Measurements from ENCODE around the gene CCDC97.
"Not testable (repeated sequence)": the region's sequence is repeated elsewhere in the genome, so short reads cannot be mapped to it uniquely, and the experiment has no call there.

CCDC97 gene

DNA sequence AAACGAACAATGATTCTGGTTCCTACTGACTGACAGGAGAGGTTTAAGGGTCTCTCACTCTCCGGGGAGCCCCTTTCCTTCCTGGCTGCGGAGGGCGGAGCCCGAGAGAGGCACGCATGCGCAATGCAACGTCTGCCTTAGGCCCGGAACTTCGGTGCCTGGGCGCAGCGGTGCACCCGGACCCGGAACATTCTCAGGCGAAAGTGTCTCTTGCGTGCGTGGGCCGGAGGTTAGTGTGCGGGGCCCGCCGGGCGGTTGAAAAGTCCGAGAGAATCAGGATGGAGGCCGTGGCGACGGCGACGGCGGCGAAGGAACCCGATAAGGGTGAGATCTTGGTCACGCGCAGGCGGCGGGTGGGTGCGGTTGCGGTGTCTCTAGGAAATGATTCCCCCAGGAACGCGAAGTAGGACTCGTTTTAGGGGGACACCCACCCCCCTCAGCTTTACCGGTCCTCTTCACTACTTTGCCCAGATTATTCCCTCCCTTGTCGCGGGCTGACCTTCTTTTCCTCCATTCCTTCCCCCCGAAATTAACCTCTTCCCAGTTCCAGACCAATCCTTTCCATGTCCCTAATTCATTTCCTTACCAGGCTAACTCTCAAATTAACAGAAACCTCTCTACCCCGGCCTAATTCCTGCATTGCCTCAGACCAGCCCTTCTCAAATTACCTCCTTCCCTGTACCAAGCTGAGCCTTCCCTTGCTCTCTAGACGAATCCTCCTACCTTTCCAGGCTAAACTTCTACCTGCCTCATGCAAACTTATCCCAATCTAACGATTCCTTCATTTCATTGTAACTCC is at the start of gene CCDC97:
Gene CCDC97, plus strand, starts transcription at position 140 of the 799 bp plus-strand sequence. Its CDS starts 139 bp downstream, at position 279.
- no peak for DNase-seq (ENCODE audit: low read depth)

DNA sequence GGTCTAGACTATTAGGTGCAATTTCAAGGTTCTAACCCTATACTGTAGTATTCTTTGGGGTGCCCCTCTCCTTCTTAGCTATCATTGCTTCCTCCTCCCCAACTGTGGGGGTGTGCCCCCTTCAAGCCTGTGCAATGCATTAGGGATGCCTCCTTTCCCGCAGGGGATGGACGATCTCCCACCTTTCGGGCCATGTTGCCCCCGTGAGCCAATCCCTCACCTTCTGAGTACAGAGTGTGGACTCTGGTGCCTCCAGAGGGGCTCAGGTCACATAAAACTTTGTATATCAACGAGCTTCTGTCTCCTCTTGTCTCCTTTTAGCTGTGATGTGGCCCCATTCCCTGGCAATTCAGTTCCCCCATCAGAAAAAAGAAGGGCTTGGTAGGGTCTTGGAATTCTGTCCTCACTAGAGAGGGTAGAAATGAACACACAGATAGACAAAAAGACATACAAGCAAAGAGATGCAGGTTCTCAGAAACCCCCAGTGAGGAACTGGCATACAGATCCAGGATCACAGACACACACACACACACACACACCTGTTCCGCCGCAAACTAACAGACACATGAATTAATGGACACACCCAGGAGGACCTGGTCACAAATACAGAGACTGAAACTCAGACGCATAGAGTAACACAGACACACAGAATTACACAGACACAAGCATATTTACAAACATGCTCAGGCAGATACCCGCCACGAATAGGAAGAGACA is 48.3 kb upstream of the CCDC97 start:
- DNase-seq (ENCODE audit: low read depth), result peak; percentile 25

DNA sequence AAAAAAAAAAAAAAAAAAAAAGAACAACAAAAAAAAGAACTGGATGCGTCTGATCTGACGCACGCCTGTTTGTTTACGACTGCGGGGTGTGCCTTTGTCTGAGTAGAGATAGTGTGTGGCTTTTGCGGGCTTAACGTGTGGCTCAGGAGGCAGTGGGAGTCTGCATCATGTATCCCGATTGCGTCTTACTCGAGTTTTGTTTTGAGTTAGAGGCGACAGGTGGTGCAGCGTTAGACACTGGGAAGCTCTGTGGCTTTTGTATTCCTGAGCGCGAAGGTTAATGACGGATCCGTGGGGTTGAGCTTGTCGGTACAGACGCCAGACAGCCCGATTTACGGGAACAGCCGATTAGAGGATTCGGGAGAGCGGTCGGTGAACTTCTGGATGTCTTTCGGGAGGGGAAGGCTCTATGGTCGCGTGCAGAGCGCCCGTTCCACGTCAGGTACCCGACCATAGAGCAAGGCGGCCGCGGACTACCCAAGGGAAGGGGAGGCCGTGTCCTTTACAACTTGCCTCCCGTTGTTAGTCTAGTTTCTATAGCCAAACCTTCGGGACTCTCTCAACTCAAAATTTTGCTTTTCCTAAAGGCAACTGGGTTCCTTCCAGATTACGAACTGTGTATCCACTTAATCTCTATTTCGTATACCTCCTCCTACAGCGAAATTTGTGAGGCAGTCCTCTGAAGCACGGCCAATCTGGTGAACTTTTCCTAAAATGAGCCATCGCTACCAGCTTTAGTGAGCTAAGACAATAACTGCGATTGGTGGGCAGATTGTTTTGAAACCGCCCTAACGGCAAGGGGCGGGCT is 46.7 kb upstream of the CCDC97 start:
- peak; percentile 53 for DNase-seq (ENCODE audit: low read depth)

DNA sequence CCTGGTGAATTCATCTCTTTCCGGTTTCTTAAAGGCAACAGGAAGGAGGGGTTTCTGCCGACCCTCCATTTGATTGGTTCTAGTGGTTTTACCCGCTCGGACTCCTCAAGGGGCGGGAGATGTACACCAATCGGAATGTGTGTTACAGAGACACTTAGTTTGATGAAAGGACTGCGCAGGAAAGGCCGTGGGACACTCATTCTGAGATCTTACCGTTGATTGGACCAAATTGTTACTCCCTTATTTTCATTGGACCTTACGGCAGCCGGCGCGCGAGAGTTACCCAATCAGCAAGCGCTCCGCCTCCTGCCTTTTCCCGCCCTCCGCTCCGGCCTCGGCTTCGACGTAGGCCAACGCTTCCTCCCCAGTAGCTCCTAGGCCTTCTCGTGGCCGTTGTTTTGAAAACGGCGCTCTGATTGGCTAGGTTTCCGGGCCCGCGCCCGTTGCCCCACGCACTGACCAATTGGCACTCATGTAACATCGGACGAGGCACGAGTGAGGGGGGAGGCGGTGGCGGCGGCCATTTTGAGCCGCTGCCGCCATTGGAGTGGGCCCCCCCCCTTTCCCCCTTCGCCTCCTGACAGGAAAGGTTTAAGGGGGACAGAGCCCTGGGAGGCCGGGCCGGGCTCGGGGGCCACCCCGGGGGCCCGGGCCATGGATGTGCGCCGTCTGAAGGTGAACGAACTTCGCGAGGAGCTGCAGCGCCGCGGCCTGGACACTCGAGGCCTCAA is 46.0 kb upstream of the CCDC97 start, which contains the start of gene HNRNPUL1:
Gene HNRNPUL1, plus strand, starts transcription at position 523 of the 731 bp plus-strand sequence. Its CDS starts 132 bp downstream, at position 655.
- peak; percentile 100 for DNase-seq (ENCODE audit: low read depth)

DNA sequence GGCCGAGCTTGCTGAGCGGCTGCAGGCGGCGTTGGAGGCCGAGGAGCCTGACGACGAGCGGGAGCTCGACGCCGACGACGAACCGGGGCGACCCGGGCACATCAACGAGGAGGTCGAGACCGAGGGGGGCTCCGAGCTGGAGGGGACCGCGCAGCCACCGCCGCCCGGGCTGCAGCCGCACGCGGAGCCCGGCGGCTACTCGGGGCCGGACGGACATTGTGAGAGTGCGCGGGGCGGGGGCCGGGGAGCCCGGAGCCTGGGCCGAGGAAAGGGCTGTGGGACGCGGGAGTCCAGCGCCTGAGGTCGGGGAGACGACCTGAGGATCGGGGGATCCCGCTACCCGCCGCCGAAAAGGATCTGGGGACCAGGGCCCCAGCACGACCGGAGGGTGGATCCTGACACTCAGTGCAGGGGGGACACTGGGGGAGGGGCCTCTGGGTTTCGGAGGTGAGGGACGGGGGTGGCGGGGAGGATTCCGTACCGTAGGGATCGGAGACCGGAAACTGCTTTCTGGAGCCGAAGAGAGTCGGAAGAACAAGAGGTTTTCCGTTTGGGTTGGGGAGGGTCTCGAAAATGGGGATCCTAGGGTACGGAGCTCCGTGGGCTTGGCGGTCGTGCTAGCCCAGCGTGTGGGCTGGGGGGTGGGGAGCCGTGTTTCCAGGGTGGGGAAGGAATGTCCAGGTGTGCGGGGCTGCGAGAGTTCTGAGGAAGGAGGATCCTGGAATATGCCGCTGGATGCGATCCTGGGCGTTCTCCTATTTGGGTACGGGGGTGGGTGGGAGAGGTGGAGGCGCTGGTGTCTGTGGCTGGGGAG is 45.2 kb upstream of the CCDC97 start:
- DNase-seq (ENCODE audit: low read depth), result no peak

DNA sequence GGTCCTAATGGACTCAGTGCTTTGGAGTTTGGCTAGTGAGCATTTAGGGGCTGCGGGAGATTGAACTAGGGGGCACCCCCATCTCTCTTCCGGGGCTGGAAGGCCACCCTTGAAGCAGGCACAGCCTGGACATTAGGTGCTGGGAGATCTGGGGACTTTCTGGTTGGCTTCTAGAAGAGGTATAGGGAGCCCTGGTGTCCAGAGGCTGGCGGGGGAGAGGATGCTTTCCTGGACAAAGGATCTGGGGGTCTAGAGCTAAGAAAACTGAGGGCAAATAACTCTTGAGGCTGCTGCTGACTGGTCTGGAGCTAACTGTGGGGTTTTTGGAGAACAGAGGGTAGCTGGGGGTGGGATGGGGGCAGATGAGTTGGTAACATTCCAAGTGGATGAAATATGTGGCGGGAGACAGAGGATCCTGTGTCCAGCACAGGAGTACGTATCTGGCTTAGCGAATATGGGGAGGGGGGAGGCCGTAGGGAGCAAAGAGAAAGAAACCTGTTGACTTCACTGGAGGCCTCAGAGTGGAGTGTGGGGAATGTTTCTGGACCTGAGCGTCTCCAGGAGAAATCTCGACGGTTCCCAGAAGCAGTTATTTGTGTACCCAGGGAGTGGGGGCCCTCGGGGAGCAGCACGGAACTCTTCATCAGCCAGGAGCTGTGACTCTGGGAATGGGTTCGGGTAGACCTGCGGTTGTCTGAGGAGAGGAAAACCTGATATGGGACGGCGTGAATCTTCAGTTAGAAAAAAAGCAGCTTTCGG is 44.4 kb upstream of the CCDC97 start:
- DNase-seq (ENCODE audit: low read depth), result no peak

DNA sequence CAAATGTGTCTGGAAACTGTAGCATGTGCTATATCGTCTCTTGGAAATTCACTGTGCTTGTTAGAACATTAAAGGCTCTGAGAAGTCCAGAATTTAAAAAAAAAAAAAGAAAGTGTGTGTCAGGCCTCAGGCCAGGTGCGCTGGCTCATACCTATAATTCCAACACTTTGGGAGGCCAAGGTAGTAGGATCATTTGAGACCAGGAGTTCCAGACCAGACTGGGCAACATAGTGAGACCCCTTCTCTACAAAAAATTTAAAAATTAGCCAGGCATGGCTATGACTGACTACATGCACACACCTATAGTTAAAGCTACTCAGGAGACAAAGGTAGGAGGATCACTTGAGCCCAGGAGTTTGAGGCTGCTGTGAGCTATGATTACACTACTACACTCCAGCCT is 40.9 kb upstream of the CCDC97 start:
- no peak for DNase-seq (ENCODE audit: low read depth)

DNA sequence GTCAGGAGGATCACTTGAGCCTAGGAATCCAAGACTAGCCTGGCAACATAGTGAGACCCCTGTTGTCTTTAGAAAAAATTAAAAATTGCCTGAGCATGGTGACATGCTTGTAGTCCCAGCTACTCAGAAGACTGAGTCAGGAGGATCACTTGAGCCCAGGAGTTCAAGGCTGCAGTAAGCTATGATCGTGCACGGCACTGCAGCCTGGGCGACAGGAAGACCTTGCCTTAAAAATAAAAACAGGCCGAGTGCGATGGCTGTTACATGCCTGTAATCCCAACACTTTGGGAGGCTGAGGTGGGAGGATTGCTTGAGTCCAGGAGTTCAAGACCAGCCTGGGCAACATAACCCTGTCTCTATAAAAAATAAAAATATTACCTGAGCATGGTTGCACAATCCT is 40.4 kb upstream of the CCDC97 start:
- no peak for DNase-seq (ENCODE audit: low read depth)

DNA sequence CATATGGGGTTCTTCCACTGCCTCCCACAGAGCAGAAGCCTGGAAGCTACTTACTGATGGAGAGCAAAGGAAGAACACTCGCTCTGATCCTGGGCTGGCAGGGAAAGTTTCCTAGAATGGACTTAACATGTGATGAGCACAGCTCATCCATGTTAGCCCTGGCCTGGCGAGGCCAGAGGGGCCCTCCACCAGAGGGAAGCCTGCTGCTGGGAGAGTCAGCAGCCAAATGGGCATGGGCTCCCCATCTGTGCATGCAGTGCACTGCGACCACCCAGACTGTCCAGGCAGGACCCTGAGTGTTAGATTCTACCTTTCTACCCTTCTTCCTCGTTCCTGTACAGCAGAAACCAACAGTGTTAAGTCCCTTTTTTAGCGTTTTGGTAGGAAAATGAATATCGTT is 36.9 kb upstream of the CCDC97 start:
- DNase-seq (ENCODE audit: low read depth), result no peak

DNA sequence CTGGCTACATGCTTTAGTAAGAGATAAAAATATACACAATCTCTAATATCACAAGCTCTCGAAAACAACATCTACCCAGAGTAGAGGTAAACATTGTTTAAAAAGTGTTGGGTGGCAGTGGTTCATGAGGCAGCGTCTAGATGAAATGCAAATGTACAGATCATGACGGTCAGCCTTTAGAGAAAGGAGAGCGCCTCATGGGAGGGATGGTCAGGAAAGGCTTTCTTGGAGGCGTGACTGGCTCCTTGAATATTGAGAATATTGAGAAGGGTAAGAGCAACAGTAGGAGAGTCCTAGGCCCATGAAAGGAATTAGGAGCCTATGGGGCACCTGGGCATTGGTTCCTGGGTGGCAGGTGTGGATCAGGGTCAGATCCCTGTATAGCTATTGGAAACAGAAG is 35.2 kb upstream of the CCDC97 start:
- DNase-seq (ENCODE audit: low read depth), result no peak

DNA sequence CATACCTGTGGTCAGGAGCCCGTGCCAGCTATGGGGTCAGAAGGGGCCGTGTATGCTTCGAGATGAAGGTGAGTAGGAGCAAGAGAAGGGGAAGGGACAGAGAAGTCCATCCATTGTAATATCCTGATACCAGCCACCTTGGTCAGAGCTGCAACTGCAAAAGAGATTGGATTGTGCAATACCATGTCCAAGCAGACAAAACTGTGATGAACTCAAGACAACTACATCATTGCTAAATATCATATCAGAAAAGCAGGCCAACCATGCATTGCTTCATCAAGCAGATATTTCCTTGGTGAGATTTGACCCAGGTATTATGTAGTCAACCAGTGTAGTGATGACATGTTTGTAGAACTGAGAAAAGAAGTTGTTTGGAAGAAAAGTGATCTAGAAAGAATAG is 33.7 kb upstream of the CCDC97 start:
- no peak for DNase-seq (ENCODE audit: low read depth)

DNA sequence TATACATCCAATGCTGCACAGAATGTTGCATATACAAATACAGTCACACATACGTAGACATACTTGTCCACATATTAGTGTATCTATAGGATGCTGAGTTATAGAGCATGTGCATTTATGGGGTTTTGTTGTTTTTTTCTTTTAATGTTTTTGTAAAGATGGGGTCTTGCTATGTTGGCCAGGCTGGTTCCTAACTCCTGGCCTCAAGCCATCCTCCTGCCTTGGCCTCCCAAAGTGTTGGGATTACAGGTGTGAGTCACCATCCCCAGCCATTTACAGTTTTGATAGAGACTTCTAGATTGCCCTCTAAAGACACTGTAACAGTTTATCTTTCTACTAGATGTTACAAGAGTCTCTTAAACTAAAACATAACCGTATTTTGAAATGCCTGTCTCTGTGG is 31.5 kb upstream of the CCDC97 start:
- DNase-seq (ENCODE audit: low read depth), result no peak

DNA sequence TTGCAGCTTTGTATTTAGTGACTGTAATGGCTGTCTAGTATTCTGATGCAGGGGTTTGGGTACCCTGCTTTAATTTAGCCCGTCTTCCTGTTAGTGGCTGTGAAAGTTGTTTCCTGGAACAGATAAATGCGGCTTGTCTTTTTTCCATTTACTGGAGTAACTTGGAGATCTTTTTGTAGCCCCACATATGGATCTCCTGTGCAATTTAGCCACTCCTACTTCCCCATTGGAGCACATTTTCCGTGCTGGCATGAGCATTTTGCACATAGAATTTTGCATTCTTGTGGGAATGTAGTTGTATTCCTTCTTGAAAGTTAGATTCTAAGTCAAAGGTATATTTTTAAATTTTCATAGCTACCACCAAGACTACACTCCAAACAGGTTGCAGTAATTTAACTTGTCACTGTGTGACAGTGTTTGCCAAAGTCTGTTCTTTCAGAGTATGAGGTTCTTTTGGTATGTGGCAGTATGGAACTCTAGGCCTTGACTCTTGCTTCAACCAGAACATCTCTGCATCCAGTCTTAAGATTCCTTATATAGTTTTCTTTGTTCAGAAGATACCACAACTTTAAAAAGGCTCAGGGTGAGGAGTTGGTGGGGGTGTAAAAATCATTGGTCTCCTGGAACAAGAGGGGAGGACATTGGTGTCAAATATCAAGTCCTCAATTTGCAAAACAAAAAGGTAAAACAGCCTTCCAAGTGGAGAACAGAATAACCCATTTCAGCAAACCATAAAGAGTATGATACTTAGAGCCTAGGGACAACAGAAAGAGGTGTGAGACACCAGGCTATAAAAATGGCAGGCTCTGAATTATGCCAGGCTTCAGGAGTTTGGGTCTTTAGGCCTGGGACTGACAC is 21.1 kb upstream of the CCDC97 start:
- DNase-seq (ENCODE audit: low read depth), result no peak

DNA sequence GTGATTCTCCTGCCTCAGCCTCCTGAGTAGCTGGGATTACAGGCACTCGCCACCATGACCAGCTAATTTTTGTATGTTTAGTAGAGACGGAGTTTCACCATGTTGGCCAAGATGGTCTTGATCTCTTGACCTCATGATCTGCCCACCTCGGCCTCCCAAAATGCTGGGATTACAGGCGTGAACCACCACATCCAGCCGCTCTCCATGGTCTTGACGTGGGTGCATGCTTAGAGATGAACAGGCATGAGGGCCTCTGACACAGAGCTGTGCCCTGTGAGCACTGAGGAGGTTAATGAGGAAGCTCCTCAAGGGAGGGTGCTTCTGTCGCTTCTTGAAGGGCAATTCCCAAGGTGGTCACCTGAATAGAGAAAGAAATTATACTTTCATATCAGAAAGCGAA is 20.2 kb upstream of the CCDC97 start:
- not testable (repeated sequence) for DNase-seq (ENCODE audit: low read depth)

DNA sequence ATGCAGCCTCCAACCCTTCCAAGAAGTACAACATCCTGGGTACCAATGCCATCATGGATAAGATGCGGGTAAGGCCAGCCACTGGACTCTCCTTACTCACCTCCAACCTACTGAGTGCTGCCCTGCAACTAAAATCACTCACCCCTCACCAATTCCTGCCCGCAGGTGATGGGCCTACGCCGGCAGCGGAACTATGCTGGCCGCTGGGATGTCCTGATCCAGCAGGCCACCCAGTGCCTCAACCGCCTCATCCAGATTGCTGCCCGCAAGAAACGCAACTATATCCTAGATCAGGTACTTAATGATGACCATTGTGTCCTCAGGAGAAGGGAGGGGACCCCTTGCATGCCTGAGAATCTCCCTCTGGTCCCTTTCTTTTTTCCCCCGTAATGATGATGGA is 15.6 kb upstream of the CCDC97 start:
- no peak for DNase-seq (ENCODE audit: low read depth)

DNA sequence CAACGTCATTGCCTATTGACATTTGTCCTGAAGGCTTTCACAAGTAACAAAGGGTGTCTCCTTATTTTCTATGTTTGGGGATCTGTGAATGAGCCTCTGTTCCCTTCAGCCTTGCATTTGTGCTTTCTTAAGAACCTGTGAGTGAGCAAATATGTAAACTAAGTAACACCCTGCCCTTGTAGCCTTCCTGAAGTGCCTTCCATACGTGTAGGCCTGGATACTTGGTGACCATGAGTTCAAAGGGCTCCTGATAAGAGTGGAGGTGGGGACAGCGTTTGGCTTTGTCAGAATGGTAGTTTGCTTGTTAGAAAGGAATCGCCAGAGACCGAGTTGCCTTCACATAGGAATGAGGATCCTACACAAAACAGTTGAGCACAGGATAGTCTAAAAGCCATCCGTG is 14.5 kb upstream of the CCDC97 start:
- DNase-seq (ENCODE audit: low read depth), result no peak

DNA sequence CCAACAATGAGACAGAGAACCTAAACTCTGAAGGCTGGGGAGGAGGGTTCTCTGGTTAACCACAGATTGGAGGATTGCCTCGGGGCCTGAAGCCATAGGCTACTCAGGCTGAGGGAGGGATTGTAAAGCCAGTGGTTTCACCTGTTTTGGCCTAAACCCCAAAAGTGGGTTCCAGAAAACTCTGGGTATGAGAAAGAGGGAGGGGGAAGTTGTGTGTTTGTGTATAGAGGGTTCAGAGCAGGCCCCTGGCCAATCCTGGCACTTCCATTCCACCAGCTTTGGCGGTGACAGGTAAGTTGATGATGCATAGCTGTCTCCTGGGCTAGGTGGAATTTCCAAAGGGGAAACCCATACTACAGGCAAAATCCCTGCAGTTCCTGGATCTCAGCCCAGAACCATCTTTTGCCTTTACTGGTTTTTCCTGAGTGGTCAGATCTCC is 13.5 kb upstream of the CCDC97 start:
- DNase-seq (ENCODE audit: low read depth), result no peak

DNA sequence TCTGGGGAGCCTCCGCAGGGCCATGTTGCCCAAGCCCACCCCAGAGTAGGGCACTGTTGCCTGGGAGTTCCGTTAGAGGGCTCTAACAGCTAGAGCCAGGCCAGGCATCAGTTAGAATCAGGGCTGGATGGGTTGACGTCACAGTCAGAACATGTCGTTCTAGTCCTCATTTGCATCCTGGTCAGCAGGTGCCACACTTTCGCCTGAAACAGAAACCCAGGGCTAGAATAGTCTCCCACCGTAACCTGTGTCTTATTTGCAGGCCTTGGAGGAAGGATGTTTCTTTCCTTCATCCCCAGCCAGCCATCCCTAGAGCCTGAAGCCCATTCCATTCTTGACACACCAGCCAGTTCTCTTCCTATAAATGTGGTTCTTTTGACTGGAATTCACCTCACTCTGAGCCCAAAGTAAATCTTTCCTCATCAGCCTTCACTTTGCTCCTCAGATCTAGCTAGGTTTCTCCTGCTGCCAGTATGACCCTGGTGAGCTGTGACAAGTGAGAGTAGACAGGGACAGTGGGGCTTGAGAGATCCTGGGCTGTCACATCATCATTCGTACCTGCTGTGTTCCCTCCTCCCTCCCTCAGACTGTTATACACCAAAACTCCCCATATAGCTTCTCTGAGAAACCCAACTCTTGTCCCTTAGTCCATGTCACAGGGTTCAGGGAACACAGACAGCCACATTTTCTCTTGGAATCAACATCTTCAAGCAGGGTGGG is 12.2 kb upstream of the CCDC97 start:
- no peak for DNase-seq (ENCODE audit: low read depth)
